RWPE1 (cell line): Measurements from ENCODE around the gene CEP170B.
"Not testable (repeated sequence)": the region's sequence is repeated elsewhere in the genome, so short reads cannot be mapped to it uniquely, and the experiment has no call there.

Source experiments
- CTCF ChIA-PET: fragments of 350-600 bp; sonication (Branson Sonifier 250); formaldehyde crosslinking; extraction: SDS; loops from one replicate; lab custom pipeline; 2021; lab: Yijun Ruan, JAX
- POLR2A ChIA-PET: fragments of 400-600 bp; formaldehyde crosslinking; extraction: SDS; loops from one replicate; lab custom pipeline; 2020; ENCODE audit warnings: antibody characterized with exemption; ENCODE audit not compliant: low non-redundant PET; lab: Yijun Ruan, JAX
- DNase-seq: peaks from one replicate; pipeline ENCODE4 v3.0.0; 2012; ENCODE audit warnings: low spot score
- H3K27ac ChIP-seq: fragments of 450-650 bp; 2 replicates; pipeline ENCODE4 v1.5.1; 2017
- CTCF ChIP-seq: fragments of 450-650 bp; conservative IDR thresholded peaks from 2 replicates; pipeline ENCODE4 v1.5.1; 2017; ENCODE audit warnings: low read depth, mild to moderate bottlenecking

CEP170B gene

GRCh38 chr14:104912053-104912452 is 47.0 kb downstream of the CEP170B start:
- CTCF ChIA-PET: interaction anchor here (0.5 kb wide), 1 partner anchor 177 kb away, joined by 3 read pairs; no protein-coding TSS in a partner anchor
- DNase-seq: no peak
- POLR2A ChIA-PET: no interaction called here
- no peak for TF ChIP-seq CTCF
- H3K27ac ChIP-seq: no peak overlapping the region

- no peak for TF ChIP-seq CTCF
- DNase-seq: no peak
- CTCF ChIA-PET: interaction anchor here (0.7 kb wide), 1 partner anchor 245 kb away, joined by 3 read pairs; no protein-coding TSS in a partner anchor
- no peak overlapping the region for H3K27ac ChIP-seq
- POLR2A ChIA-PET: no interaction called here
Observed at GRCh38 chr14:104913435-104913834, 48.4 kb downstream of the CEP170B start.

- TF ChIP-seq CTCF: no peak
- CTCF ChIA-PET: no interaction called here
- POLR2A ChIA-PET: no interaction called here
Observed at GRCh38 chr14:104917116-104917515, 52.0 kb downstream of the CEP170B start.

GRCh38 chr14:104917993-104918392 is 52.9 kb downstream of the CEP170B start:
- TF ChIP-seq CTCF: no peak
- no peak overlapping the region for H3K27ac ChIP-seq
- no peak for DNase-seq
- ChIA-PET CTCF (no interaction called here), POLR2A (no interaction called here)

More at GRCh38 chr14:104917116-104917515, 52.0 kb downstream of the CEP170B start:
- DNase-seq: no peak
- no peak overlapping the region for H3K27ac ChIP-seq

- POLR2A ChIA-PET, CTCF ChIA-PET, H3K27ac ChIP-seq, DNase-seq: not testable (repeated sequence)
Observed at GRCh38 chr14:104919152-104919992, 54.3 kb downstream of the CEP170B start.

- DNase-seq: no peak
- ChIA-PET POLR2A (no interaction called here), CTCF (no interaction called here)
- no peak overlapping the region for H3K27ac ChIP-seq
- TF ChIP-seq CTCF: no peak
Observed at GRCh38 chr14:104919993-104920315, 54.9 kb downstream of the CEP170B start.
